HG02970 (cell line): ENCODE results near the gene FAM118A.
"Not testable (repeated sequence)": the region's sequence is repeated elsewhere in the genome, so short reads cannot be mapped to it uniquely, and the experiment has no call there.

Experiments used
- ATAC-seq: cut with Tn5 transposase; IDR thresholded peaks from one replicate; pipeline ENCODE4 v1.9.1; 2021; ENCODE audit warnings: mild to moderate bottlenecking, moderate library complexity, moderate number of reproducible peaks; ENCODE audit not compliant: unreplicated experiment, low FRiP score

FAM118A gene

DNA sequence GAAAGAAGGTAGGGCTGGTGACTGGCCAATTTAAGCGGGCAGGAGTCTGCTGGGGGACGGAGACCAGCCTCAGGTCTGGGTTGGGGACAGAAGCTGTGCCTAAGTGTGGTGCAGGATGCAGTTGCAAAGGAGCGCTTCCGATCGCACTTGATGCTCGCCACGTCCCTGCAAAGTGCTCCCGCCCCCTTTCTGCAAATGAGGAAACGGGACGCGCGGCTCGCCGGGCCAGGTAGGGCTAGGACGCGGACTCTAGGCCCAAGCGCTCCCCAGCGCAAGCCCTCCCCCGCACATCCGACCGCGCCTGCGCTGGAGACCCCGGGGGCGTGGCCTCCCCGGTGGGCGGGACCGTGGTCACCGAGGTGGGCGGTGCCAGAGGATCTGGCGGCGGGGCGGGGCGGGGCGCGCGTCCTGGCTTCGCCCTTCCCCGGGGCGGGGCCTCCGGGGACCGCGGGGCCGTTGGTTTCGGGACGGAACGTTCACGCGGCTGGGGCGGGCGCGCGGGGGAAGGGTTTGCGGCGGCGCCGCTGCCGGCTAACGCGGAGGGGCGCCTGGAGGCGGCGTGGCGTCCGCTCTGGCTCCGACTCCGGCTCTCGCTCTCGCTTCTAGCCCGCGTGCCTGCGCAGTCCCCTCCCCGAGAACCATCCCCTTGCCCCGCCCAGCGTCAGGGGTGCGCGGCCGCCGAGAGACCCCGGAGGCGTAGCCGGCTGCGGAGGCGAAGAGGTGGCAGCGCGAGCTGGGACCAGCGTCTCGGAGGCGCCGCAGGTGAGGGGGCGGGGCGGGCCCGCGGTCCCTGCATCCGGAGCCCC is at the start of gene FAM118A:
Gene FAM118A (plus strand): TSS at position 513 of the 806 bp plus-strand sequence. CDS start 12,446 bp downstream, outside the sequence.
- ATAC-seq = peak; percentile 86

DNA sequence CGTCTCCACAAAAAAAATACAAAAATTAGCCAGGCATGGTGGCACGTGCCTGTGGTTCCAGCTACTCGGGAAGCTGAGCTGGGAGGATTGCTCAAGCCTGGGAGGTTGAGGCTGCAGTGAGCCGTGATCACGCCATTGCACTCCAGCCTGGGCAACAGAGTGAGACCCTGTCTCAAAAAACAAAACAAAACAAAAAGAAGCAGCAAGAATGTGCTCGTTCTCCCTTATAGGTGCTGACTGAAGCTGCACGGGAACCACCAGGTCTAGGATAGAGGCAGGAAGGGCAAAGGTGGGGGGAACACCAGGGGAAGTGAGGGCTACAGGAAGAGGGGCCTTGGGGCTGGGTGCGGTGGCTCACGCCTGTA is 49.4 kb upstream of the FAM118A start:
- not testable (repeated sequence) for ATAC-seq

DNA sequence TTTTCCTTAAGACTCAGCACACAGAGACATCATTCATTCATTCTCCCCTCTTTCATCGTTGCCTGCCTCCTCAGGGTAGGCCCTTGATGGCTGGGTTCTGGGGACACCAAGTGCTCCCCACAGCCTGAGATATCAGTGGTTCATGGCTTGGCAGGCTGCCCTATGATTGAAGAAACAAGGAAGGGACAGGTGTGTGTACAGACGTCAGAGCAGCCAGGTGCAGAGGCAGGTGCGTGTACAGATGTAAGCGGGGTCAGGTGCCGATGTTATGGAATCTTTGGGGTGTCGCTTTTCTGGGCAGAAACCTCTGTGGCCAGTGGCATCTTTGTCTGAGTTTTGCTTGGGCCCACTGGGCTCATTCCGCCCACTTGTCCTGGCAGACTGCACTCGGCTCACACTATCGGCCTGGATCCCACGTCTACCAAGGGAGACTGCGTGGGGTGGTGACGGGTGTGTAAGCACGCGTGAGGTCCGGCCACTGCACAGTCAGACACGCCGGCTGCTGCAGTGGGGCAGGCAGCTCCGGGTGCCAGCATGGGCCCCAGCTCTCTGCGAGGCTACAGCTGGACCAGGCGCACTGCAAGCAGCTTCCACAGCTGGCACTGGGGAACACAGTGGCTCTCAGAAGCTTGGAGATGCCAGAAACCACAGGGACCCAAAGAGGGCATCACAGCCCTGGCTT is 48.2 kb upstream of the FAM118A start:
- no peak for ATAC-seq

DNA sequence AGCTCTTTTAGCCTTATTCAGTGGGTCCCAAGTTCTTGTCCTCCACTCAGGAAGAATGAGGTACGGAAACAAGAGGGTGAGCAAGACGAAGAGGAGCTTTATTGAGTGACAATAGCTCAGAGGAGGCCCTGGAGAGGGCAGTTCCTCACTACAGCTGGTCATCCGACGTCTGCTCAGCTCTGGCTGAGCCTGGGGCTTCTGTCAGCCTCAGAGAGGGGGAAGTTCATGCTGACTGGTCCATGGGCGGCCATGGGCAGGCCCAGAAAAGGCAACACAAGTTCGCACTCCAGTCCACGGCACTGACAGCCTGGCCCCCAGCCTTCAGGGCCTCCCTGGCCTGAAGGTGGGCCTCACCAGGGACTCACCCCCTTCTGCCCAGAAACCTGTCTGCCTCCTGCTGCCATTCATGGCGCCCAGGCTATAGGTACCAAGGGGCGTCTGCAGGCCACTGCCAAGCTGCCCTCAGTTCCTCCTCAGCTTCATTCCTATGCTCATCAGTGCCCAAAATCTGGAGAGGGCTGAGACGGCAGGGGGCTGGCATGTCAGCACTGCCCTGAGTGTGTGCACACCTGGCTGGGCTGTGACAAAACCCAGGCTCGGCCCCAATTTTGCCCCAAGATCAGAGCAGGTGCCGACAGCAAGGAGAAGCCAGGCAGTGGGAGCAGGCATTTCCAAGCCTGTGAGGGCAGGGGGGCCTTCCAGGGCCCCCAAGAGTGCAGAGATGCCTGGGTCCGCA is 47.4 kb upstream of the FAM118A start:
- ATAC-seq = no peak

DNA sequence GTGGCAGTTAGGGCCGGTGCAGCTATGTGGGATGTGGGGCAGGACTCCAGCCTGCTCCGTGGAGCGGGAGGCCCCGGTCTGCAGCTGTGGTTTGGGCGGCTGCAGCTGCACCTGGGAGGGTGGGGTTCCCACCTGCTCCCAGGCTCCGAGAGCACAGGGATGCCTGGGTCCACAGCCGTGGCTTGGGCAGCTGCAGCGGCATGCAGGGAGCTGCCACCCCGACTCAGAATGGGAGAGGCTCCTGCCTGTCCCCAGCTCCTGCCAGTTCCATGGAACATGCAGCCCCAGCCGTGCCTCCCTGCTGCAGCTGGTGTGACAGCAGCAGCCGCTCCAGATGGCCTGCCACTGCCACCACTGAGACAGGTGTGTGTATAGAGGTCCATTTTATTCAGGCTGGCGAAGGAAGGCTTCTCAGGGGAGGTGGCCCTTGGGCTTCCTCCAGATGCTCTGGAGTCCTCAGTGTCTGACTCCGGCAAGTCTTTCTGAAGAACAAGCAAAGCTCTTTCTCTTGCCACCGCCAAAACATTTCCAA is 46.7 kb upstream of the FAM118A start:
- peak; percentile 11 for ATAC-seq

DNA sequence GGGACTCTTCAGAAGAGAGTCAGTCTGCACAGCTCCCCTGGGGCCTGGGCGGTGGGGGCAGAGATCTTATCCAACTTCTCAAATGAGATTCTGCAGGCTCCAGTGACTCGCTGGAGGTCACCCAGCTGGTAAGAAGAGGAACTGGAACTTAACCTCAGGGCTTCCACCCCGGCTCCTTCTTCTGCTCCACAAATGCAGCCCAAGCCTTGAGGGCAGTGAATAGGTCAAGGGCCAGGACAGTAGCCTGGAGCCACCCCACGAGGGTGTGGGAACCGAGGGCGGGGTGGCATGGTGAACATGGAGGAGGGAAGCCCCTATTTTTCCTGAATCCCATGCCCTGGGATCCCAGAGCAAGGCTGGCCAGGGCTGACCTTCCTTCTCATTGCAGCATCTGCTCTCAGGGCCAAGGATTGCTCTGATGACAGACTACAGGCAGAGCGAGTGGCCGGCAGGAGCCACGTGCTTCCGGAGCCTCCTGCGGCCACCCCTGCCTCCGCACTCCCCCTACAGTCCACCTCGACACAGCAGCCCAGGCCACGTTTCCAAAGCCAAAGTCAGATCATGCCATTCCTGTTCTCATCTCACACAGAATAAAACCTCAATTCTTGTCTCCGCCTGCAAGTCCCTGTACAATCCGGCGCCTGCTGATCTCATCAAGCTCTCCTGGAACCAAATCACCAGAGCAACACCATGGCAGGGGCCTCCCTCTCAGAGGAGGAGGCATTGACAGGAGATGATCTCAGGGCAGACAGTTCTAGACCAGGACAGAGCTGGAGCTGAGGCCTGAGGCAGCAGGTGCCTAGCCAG is 46.1 kb upstream of the FAM118A start:
- peak; percentile 51 for ATAC-seq

DNA sequence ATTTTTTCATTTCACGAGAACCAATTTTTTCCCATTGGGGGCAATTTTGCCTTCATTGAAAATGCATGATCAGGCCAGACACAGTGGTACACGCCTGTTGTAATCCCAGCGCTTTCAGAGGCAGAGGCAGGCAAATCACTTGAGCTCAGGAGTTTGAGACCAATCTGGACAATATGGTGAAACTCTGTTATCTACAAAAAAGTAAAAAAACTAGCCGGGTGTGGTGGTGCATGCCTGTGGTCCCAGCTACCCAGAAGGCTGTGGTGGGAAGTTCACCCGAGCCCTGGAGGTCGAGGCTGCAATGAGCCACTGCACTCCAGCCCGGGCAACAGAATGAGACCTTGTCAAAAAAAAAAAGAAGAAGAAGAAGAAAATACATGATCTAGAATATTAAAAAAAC is 44.2 kb upstream of the FAM118A start:
- ATAC-seq = no peak

DNA sequence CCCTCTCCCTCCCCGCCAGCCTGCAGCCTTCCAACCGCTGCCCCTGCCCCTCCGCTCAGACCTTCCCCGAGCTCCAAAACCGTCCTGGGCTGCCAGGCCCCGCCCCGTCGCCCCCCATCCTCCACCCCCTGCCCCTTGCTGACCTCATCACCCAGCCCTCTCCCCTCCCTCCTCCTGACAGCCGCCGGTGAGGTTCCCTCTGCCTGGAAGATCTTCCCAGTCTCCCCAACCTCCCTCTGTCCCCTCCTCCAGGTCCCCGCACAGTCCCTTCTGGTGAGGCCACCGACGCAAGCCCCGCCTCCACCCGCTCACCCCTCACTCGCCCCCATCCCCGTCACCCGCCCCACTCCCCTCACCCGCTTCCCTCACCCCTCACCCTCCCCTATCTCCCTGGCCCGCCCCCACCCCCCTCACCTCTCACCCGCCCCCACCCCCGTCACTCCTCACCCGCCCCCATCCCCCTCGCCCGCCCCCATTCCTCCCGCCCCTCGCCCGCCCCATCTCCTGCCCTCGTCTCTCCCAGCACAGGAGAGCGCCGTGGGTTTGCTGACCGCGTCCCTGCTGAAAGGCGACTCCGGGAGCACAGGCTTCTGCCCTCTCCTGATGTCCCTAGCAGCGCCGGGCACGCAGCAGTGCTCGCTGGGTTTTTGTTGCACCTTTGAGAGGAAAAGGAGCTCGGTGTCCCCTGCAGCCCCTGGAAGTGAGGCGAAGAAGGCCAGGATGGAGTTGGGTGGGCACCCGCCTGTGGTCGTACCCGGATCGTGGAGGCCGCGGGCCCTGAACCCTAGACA is 41.4 kb upstream of the FAM118A start:
- no peak for ATAC-seq

DNA sequence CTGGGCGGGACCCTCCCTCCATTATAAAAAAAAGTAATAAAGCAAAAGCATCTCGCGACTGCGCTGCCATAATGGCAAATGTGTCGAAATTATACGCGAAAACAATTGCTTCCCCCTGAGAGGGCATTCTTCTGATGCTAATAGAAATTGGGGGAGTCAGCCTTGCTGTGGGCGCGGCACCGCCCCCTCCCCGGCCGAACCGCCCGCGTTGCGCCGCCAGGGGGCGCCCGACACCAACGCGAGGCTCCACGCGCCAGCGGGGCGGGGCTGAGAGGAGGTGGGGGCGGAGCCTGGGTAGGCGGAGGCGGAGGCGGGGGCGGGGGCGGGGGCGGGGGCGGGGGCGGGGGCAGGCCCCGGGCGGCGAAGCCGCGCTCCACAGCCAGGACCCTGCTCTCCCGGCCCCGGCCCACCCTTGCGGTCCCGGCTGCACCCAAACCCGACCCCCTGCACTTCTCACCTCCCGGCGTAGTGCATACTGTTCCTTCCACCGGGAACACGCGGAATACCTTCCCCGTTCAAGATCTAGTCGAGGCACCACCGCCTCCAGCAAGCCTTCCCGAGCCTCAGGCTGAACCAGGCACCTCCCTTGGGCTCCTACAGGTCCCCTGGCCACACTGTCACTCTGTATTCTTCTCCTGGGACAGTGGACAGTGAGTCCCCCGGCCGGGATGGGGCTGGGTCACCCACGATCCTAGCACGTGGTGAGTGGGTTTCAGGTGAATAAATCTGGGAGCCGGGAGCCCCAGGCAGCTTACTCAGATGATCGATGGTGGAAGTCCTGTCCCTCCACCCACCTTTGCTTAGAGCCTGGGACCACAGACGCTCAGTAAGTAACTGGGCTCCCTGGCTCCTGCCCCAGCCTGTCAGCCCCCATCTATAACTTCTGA is 40.5 kb upstream of the FAM118A start:
- peak; percentile 71 for ATAC-seq

DNA sequence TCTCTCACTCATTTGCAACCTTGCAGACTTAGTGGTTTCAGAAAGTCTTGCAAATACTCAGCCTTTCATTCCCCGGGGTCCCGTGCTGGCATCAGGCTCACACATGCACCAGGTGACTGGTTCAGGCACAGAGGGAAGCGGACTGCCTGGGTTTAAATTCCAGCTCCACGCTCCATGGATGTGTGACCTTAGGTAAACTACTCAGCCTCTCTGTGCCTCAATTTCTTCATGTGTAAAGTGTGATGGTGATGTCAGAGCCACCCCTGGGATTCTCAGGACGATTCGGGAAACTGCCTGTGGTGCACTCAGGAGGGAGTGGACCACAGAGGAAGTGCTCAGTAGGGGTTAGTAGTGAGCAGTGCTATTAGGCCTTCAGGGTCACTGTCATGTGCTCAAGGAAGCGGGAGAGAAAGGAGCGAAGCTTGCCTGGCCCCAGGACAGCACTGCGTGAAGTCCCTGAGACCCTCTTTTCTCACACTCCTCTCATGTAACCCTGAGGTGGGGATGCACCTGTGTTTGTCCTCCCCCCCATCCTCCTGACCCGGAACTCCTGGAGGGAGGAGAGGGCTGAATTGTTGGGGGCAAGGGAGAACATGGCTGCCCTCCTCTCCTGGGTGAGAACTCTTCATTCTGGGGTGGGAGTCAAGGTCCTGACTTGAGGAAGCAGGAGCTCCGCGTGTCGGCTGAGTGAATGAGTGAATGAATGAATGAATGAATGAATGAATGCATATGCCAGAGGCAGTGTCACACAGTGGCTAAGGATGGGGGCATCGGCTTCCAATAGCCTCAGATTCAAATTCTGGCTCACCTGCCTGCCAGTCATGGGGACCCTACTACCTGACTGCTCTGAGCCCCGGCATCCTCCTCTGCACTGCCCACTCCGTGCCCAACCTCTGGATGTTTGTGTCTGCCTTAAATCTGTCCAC is 39.4 kb upstream of the FAM118A start:
- no peak for ATAC-seq

DNA sequence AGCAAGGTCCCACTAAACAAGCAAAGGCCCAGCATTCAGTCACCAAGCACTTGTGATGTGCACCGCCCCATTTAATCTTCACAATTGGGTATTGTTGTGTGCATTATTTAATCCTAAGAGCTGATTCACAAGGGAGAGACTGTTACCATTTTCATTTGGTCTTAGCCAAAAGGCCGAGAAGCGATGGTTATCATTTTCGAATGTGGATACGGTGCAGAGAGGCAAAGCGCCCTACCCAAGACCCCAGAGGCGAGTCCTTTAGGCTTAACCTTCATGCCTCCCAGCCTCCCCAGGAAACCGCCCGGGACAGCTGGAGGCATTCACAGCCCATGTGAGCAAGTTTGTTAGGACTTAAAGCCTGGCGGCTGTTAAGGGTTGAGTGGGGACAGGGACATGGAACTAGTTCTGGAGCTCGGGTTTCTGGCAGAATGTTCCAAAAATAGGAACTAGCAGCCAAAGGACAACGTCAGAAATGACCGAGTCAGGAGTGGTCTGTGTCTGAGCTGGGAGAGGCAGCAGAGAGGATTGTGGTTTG is 38.0 kb upstream of the FAM118A start:
- ATAC-seq = no peak

DNA sequence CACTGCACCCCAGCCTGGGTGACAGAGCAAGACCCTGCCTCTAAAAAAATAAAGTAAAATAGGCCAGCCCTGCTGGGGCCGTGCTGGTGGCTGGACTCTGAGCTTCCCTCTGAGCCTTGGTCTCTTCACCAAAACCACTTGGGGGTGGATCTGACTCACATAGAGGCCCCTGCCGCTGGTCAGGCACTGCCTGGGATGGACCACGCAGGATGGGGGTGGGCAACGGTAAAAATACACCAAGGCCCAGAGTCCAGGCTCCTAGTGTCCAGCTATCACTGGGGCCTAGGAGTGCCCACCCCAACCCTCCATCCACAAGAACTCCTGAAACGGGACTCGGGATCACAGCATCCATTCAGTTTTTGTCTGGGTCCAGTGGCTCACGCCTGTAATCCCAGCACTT is 37.2 kb upstream of the FAM118A start:
- no peak for ATAC-seq

DNA sequence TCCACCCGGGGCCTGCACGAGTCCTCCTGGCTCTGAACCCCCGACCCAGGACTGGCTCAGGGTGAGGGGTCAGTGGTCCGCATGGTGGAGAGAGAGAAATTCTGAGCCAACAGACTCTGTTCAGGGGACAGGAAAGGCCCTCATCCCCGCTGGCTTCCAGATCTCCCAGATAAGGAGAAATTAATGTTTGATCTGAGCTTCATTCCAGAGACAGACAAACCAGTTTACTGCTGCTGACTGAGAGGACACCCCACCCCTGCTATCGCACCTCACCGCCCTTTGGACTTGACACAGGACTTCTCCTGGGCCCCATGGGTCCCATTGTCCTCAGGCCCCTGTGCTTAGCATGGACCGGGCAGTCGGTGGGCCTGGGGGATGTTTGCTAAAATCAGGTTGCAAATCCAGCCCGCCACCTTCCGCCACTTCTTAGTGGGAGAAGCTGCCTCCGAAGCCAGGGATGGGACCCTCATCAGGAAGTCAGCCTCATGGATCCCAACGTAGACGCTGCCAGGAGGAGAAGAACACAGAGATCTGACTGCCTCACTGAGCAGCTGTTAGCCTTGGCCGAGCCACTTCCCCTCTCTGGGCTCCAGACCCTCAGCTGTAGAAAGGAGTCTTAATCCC is 36.2 kb upstream of the FAM118A start:
- ATAC-seq = no peak

DNA sequence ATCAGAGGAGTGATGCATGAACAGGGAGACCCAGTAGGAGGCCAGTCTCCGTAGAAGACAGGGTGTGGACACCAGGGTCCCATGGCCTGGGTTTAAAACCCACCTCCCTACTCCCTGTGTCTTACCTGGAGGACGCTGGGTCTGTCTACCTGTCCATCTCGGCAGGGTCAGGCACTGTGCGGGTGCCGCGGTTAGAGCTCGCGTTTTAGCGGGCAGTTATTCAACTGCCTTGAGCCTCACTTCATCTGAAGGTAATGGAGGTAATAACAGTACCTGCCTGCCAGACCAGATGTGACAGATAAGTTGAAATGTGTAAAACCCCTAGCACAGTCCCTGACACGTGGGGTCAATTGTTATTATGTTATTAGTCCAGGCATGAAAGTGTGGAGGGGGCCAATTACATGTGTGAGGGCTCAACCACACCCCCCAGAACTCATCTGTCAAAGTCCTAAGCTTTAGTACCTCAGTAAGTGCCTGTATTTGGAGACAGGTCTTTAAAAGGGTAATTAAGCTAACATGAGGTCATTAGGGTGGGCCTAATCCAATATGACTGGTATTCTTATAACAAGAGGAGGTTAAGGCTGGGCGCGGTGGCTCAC is 33.1 kb upstream of the FAM118A start:
- no peak for ATAC-seq

DNA sequence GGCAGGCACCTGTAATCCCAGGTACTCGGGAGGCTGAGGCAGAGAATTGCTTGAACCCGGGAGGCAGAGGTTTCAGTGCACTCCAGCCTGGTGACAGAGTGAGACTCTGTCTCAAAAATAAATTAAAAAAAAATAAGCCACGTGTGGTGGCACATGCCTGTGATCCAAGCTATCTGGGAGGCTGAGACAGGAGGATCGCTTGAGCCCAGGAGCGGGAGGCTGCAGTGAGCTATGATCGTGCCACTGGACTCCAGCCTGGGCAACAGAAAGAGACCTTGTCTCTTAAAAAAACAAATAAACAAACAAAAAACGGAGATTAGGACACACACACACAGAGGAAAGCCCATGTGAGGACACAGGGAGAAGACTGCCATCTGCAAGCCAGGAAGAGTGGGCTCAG is 32.0 kb upstream of the FAM118A start:
- not testable (repeated sequence) for ATAC-seq

DNA sequence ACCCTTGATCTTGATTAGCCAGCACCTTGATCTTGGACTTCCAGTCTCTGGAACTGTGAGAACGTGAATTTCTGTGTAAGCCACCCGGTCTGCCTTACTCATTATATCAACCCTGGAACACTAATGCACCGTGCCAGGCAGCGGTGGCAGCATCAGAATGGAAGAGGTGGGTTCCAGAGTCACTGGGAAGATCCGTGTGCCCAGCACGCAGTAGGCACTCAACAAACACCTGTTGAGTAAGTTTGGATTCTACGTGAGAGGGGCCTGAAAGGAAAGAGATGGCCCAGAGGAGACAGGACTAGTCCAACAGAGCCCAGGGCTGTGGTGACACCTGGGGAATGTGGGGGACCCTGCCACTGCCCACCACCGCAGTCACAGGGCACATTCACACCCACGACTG is 31.6 kb upstream of the FAM118A start:
- ATAC-seq = no peak
